ENCODE results near the gene PTN. TPM values are rescaled to one million over a fixed set of nuclear protein-coding genes. Genes with fewer than 3 reads are reported as not detected.

Gene PTN
- total and polyA plus RNA-seq, 9 of the 15 experiments (the other 6 are each of a cell fraction or from before 2014, with no cell fraction given) = not detected

GRCh38 chr7:137345799-137346449 lies 2.4 kb upstream of the PTN start (continued):
- TF ChIP-seq, protein P1, sequence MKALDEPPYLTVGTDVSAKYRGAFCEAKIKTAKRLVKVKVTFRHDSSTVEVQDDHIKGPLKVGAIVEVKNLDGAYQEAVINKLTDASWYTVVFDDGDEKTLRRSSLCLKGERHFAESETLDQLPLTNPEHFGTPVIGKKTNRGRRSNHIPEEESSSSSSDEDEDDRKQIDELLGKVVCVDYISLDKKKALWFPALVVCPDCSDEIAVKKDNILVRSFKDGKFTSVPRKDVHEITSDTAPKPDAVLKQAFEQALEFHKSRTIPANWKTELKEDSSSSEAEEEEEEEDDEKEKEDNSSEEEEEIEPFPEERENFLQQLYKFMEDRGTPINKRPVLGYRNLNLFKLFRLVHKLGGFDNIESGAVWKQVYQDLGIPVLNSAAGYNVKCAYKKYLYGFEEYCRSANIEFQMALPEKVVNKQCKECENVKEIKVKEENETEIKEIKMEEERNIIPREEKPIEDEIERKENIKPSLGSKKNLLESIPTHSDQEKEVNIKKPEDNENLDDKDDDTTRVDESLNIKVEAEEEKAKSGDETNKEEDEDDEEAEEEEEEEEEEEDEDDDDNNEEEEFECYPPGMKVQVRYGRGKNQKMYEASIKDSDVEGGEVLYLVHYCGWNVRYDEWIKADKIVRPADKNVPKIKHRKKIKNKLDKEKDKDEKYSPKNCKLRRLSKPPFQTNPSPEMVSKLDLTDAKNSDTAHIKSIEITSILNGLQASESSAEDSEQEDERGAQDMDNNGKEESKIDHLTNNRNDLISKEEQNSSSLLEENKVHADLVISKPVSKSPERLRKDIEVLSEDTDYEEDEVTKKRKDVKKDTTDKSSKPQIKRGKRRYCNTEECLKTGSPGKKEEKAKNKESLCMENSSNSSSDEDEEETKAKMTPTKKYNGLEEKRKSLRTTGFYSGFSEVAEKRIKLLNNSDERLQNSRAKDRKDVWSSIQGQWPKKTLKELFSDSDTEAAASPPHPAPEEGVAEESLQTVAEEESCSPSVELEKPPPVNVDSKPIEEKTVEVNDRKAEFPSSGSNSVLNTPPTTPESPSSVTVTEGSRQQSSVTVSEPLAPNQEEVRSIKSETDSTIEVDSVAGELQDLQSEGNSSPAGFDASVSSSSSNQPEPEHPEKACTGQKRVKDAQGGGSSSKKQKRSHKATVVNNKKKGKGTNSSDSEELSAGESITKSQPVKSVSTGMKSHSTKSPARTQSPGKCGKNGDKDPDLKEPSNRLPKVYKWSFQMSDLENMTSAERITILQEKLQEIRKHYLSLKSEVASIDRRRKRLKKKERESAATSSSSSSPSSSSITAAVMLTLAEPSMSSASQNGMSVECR (CRISPR knock-in tag; IDR thresholded peaks at IDR 0.05) = no peak
- TF ChIP-seq MLLT1 (IDR thresholded peaks at IDR 0.05) (no peak), MAFF (IDR thresholded peaks at IDR 0.05; ENCODE audit: low read length) (no peak), SRSF1 (IDR thresholded peaks at IDR 0.05; ENCODE audit: low read depth, low read length) (no peak), TAF7 (tag; IDR thresholded peaks at IDR 0.05) (no peak), ZNF668 (CRISPR knock-in tag; IDR thresholded peaks at IDR 0.05) (peak; percentile 66; the same call in 1 of the 2 replicates), RBM14 (IDR thresholded peaks at IDR 0.05; ENCODE audit: borderline replicate concordance, insufficient read depth, low read depth, low read length) (no peak), ZNF41 (CRISPR knock-in tag; conservative IDR thresholded peaks at IDR 0.05) (peak; percentile 89), ZNF449 (CRISPR knock-in tag; IDR thresholded peaks at IDR 0.05) (peak; percentile 98), ZNF324 (CRISPR knock-in tag; IDR thresholded peaks at IDR 0.05) (peak; percentile 61; the same call in 1 of the 2 replicates), TSHZ1 (CRISPR knock-in tag; IDR thresholded peaks at IDR 0.05) (peak; percentile 78; the same call in 1 of the 2 replicates)
- TF ChIP-seq, protein P2, sequence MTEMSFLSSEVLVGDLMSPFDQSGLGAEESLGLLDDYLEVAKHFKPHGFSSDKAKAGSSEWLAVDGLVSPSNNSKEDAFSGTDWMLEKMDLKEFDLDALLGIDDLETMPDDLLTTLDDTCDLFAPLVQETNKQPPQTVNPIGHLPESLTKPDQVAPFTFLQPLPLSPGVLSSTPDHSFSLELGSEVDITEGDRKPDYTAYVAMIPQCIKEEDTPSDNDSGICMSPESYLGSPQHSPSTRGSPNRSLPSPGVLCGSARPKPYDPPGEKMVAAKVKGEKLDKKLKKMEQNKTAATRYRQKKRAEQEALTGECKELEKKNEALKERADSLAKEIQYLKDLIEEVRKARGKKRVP (CRISPR knock-in tag; IDR thresholded peaks at IDR 0.05) = peak; percentile 90
- TF ChIP-seq, protein P3, sequence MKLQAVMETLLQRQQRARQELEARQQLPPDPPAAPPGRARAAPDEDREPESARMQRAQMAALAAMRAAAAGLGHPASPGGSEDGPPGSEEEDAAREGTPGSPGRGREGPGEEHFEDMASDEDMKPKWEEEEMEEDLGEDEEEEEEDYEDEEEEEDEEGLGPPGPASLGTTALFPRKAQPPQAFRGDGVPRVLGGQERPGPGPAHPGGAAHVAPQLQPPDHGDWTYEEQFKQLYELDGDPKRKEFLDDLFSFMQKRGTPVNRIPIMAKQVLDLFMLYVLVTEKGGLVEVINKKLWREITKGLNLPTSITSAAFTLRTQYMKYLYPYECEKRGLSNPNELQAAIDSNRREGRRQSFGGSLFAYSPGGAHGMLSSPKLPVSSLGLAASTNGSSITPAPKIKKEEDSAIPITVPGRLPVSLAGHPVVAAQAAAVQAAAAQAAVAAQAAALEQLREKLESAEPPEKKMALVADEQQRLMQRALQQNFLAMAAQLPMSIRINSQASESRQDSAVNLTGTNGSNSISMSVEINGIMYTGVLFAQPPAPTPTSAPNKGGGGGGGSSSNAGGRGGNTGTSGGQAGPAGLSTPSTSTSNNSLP (IDR thresholded peaks at IDR 0.05; ENCODE audit: borderline replicate concordance, low read depth, low read length) = no peak
